Loucy (cell line): ENCODE data around the gene PRLR.

Experiments
- EZH2phosphoT487 ChIP-seq: fragments of 200-600 bp; IDR thresholded peaks from 2 replicates; pipeline ENCODE4 v1.6.1; 2018; ENCODE audit warnings: antibody characterized with exemption, mild to moderate bottlenecking, moderate library complexity, borderline replicate concordance
- TF ChIP-seq, protein P1 (sequence below): fragments of 200-600 bp; sonication (generic); conservative IDR thresholded peaks from 2 replicates; pipeline ENCODE4 v1.5.1; 2014; ENCODE audit warnings: mild to moderate bottlenecking, antibody characterized with exemption, low read length

DNA sequence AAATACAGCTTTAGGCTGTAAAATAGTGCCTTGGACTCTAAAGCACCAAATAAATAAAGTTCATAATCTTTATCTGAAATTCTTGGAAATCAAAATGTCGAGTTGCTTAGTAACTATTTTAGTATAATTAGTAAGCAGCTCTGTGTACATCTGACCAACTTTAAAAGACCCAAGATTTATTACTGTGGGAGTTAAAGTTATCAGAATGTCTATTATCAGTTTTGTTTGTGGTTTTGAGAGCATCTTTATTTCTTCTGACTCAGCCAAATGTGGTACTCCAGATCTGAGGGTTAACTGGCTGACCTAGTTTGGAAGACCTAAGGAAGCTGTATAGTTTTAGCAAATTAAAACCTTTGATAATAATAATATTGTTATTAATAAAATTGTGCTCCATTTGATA is 81.2 kb downstream of the PRLR start:
- TF ChIP-seq, protein P1, sequence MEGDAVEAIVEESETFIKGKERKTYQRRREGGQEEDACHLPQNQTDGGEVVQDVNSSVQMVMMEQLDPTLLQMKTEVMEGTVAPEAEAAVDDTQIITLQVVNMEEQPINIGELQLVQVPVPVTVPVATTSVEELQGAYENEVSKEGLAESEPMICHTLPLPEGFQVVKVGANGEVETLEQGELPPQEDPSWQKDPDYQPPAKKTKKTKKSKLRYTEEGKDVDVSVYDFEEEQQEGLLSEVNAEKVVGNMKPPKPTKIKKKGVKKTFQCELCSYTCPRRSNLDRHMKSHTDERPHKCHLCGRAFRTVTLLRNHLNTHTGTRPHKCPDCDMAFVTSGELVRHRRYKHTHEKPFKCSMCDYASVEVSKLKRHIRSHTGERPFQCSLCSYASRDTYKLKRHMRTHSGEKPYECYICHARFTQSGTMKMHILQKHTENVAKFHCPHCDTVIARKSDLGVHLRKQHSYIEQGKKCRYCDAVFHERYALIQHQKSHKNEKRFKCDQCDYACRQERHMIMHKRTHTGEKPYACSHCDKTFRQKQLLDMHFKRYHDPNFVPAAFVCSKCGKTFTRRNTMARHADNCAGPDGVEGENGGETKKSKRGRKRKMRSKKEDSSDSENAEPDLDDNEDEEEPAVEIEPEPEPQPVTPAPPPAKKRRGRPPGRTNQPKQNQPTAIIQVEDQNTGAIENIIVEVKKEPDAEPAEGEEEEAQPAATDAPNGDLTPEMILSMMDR = no peak
- no peak for TF ChIP-seq EZH2phosphoT487
